ENCODE measurements around the gene STX4.

STX4 gene

GRCh38 chr16:31085411-31085810 is 52.1 kb downstream of the STX4 start:
- no peak for DNase-seq

DNA sequence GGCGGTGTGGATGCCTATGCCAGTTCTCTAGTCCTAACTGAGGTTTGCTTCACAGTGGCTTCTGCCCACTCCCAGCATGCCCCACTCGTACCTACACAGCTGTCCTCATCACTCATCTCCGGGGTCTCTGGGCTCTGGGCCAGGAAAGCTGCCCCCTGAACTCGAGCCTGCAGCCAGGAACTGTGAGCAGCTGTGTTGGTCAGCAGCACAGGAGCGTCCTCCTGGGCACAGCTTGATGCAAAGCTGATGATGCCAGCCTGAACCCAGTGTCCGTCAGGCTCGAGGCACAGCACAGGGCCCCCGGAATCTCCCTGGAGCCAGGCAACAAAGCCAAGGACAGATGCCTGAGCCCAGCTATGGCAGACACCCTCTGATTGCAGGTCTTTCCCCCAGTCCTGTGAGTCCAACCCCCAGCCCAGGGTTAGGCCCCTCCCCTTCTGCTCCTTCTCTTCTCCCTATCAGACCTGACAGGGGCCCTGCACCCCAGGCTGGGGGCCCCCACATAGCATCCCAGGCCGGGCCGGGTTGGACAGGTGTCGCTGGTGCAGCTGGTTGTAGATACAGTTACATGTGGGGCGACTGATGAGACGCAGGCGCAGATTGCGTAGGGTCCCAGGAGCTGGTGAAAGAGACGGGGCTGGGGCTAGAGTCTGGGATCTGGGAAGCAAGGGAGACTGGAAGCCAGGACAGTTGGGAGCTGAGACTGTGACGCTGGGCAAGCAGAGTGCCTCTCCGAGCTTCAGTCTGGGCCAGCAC is 52.7 kb downstream of the STX4 start:
- no peak for DNase-seq

- no peak for DNase-seq
Measured at GRCh38 chr16:31086629-31086906, 53.2 kb downstream of the STX4 start.

- DNase-seq: no peak
Measured at GRCh38 chr16:31087481-31087880, 54.1 kb downstream of the STX4 start.

DNA sequence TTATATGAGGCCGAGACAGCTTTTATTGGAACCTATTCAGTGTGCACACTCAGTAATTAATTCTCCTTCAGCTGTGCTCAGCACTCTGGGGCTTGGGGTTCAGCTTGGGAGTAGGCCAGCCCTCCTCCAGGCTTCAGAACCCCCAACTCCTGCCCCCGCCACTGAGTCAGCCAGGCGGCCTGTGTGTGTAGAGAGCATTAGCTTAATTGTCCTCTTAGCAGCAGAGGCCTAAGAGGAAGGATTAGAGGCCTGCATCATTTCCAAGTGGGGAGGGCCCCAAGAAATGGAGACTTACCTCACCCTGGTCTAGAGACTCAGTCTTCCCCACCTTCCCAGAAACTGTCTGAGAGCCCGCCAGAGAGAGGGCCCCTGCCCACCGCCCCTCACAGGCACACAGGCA is 54.6 kb downstream of the STX4 start:
- DNase-seq: no peak

- no peak for DNase-seq
Measured at GRCh38 chr16:31088459-31089183, 55.3 kb downstream of the STX4 start, which contains the start of gene PRSS53. PRSS53 (minus strand) TSS chr16:31088943; CDS start chr16:31088809, 134 bp downstream.

GRCh38 chr16:31089199-31089598 is 55.8 kb downstream of the STX4 start:
- no peak for DNase-seq
